Activated CD8-positive, alpha-beta T cell treated with anti-CD3 and anti-CD28 coated beads for 36 hours (primary cell): Measurements from ENCODE around the gene HDAC5. TPM values are rescaled to one million over a fixed set of nuclear protein-coding genes. Genes with fewer than 3 reads are reported as not detected.

Experiments
- ATAC-seq: fragments of 200-7000 bp; cut with Tn5 transposase; one replicate; pipeline ENCODE4 v1.10.0; 2021; ENCODE audit warnings: mild to moderate bottlenecking, moderate library complexity
- CTCF ChIA-PET: fragments of 350-600 bp; sonication (Branson Sonifier 250); formaldehyde crosslinking; loops from one replicate; lab custom pipeline; 2021; ENCODE audit warnings: antibody characterized with exemption; lab: Charles Lee
- POLR2A ChIA-PET: fragments of 350-600 bp; sonication (Branson Sonifier 250); formaldehyde crosslinking; loops from one replicate; lab custom pipeline; 2021; ENCODE audit warnings: antibody characterized with exemption; lab: Charles Lee
- DNase-seq: peaks from one replicate; pipeline ENCODE4 v3.0.0-alpha.2; 2020
- H3K27ac Mint-ChIP-seq: one replicate; pipeline ENCODE4 v1.8.0; 2021; ENCODE audit warnings: mild to moderate bottlenecking, mixed read lengths
- H3K27me3 Mint-ChIP-seq: one replicate; pipeline ENCODE4 v1.8.0; 2021; ENCODE audit warnings: mixed read lengths
- H3K36me3 Mint-ChIP-seq: one replicate; pipeline ENCODE4 v1.8.0; 2021; ENCODE audit warnings: low read depth, mixed read lengths
- H3K4me1 Mint-ChIP-seq: one replicate; pipeline ENCODE4 v1.8.0; 2021; ENCODE audit warnings: low read depth, mixed read lengths
- H3K4me3 Mint-ChIP-seq: one replicate; pipeline ENCODE4 v1.8.0; 2021; ENCODE audit warnings: mild to moderate bottlenecking, moderate library complexity, mixed read lengths
- H3K9me3 Mint-ChIP-seq: one replicate; pipeline ENCODE4 v1.8.0; 2021; ENCODE audit warnings: mixed read lengths
- intact Hi-C: fragments of 100-400 bp; cut with micrococcal nuclease; formaldehyde crosslinking; loops from one replicate; pipeline ENCODE4 v1.10.0; 2022
- total RNA-seq, 2 experiments: library from RNA; stranded (reverse); gene quantifications; one replicate each; pipeline ENCODE4 v1.2.3, GENCODE V29; 2021
- TF ChIP-seq, protein P1 (sequence below): fragments of 200-600 bp; IDR thresholded peaks from one replicate; pipeline ENCODE4 v1.8.0; 2022; ENCODE audit warnings: antibody characterized with exemption, mild to moderate bottlenecking

Gene HDAC5
- total RNA-seq, 2 experiments from 2014 or later: 19.1 to 19.3 TPM

DNA sequence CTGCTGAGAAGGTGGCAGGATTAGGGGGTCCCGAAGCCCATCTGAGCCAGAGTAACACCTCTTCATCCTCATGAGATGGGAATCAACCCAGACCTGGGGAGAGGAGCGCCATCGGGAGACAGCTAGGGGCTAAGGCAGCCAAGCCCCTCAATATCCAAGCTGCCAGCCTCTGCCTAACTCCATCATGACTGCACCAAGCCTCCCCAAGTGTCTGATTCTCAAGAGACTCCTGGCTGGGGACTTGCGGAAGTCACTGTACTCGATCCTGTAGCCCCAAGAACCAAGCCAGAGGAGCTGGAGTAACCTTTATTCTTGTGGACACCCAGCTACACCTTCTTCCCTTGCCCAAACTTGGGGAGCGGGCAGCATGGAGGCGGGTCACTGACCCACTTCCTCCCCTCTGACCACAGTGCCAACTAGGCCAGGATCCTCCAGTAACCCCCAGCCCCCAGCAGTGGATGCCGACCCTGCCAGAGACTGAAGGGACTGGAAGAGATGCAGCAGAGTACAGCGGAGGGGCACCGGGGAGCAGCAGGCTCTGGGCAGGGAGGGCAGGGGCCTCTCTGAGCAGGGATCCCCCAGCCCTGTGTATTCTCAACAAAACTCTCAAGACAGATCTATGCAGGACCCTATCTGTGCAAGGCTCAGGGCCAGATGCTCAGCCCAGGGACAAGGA, 13.3 kb downstream of the HDAC5 start:
- Mint-ChIP-seq H3K36me3 (no peaks in the 10 kb centered on the region), H3K27me3 (no peaks in the 10 kb centered on the region), H3K9me3 (no peaks in the 10 kb centered on the region), H3K4me1 (peaks cover 9% of the 10 kb centered on the region), H3K4me3 (no peak overlapping the region), H3K27ac (no peak overlapping the region)
- ChIA-PET CTCF (interaction anchor here (1.5 kb wide), 1 partner anchor 13 kb away, joined by 4 read pairs; the partner anchor contains the start of gene HDAC5), POLR2A (no interaction called here)
- ATAC-seq: no peak
- no peak for DNase-seq
- intact Hi-C loops: no loop called here
- TF ChIP-seq, protein P1, sequence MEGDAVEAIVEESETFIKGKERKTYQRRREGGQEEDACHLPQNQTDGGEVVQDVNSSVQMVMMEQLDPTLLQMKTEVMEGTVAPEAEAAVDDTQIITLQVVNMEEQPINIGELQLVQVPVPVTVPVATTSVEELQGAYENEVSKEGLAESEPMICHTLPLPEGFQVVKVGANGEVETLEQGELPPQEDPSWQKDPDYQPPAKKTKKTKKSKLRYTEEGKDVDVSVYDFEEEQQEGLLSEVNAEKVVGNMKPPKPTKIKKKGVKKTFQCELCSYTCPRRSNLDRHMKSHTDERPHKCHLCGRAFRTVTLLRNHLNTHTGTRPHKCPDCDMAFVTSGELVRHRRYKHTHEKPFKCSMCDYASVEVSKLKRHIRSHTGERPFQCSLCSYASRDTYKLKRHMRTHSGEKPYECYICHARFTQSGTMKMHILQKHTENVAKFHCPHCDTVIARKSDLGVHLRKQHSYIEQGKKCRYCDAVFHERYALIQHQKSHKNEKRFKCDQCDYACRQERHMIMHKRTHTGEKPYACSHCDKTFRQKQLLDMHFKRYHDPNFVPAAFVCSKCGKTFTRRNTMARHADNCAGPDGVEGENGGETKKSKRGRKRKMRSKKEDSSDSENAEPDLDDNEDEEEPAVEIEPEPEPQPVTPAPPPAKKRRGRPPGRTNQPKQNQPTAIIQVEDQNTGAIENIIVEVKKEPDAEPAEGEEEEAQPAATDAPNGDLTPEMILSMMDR: no peak

DNA sequence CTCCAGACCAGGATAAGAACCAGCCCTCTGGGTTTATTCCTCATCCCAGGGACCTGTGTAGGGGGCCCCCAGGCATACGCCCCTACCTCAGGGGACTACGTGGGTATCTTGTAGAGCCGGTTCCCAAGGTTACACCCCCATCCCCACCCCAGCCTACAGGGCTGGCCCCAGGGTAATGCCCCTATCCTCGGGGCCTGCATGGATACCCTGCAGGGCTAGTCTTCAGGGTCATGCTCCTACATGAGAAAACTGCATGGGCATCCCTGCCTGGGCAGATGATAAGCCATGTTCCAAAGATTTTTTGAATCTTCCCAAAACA, 14.2 kb downstream of the HDAC5 start:
- no peak overlapping the region for H3K4me3 Mint-ChIP-seq
- ATAC-seq (no peak), DNase-seq (no peak)
- H3K4me1 Mint-ChIP-seq: peaks cover 9% of the 10 kb centered on the region
- ChIA-PET POLR2A (no interaction called here), CTCF (no interaction called here)
- no peaks in the 10 kb centered on the region for H3K27me3 Mint-ChIP-seq
- TF ChIP-seq, protein P1: no peak
- no peak overlapping the region for H3K27ac Mint-ChIP-seq
- H3K9me3 Mint-ChIP-seq: no peaks in the 10 kb centered on the region
- intact Hi-C loops: no loop called here
- H3K36me3 Mint-ChIP-seq: no peaks in the 10 kb centered on the region

GRCh38 chr17:44108440-44109311, 14.8 kb downstream of the HDAC5 start:
- no peaks in the 10 kb centered on the region for H3K9me3 Mint-ChIP-seq
- H3K4me3 Mint-ChIP-seq: no peak overlapping the region
- intact Hi-C loops: no loop called here
- H3K27me3 Mint-ChIP-seq: no peaks in the 10 kb centered on the region
- peaks cover 9% of the 10 kb centered on the region for H3K4me1 Mint-ChIP-seq
- no peak overlapping the region for H3K27ac Mint-ChIP-seq
- DNase-seq (no peak), ATAC-seq (no peak)
- no peaks in the 10 kb centered on the region for H3K36me3 Mint-ChIP-seq
- ChIA-PET CTCF (no interaction called here), POLR2A (interaction anchor here (1.3 kb wide), 1 partner anchor 15 kb away, joined by 4 read pairs; the partner anchor contains the start of gene HDAC5)
- TF ChIP-seq, protein P1: no peak

- H3K4me3 Mint-ChIP-seq: no peak overlapping the region
- ATAC-seq (no peak), DNase-seq (no peak)
- no peak overlapping the region for H3K27ac Mint-ChIP-seq
- TF ChIP-seq, protein P1: no peak
- intact Hi-C loops: no loop called here
- ChIA-PET CTCF (interaction anchor here (1.7 kb wide), 1 partner anchor 9 kb away, joined by 11 read pairs; no protein-coding TSS in a partner anchor), POLR2A (interaction anchor here (0.6 kb wide), 1 partner anchor 768 kb away, joined by 4 read pairs; no protein-coding TSS in a partner anchor)
- peaks cover 4% of the 10 kb centered on the region for H3K4me1 Mint-ChIP-seq
- no peaks in the 10 kb centered on the region for H3K36me3 Mint-ChIP-seq
- H3K27me3 Mint-ChIP-seq: no peaks in the 10 kb centered on the region
- H3K9me3 Mint-ChIP-seq: no peaks in the 10 kb centered on the region
These were observed 16.6 kb downstream of the HDAC5 start for GRCh38 chr17:44106801-44107200.
